Panc1 (cell line): Measurements from ENCODE around the gene WARS2. TPM values are rescaled to one million over a fixed set of nuclear protein-coding genes. Genes with fewer than 3 reads are reported as not detected.
A peak's percentile ranks its signal among the peaks of the same experiment; 100 is the strongest.

Experiments
- ATAC-seq: fragments of 200-7000 bp; cut with Tn5 transposase; 2 replicates; pipeline ENCODE4 v1.9.1; 2020; ENCODE audit warnings: mild to moderate bottlenecking, moderate library complexity
- BruUV-seq: library from RNA; stranded (reverse); fragments of 400-500 nt; replicated peaks from 2 replicates; lab custom pipeline; 2021; lab: Mats Ljungman, UMichigan
- CTCF ChIA-PET: fragments of 300-600 bp; sonication (Branson Sonifier 250); formaldehyde crosslinking; loops from one replicate; lab custom pipeline; 2022; ENCODE audit warnings: antibody characterized with exemption; lab: Charles Lee
- POLR2A ChIA-PET: fragments of 300-600 bp; sonication (Branson Sonifier 250); formaldehyde crosslinking; loops from one replicate; lab custom pipeline; 2022; ENCODE audit warnings: antibody characterized with exemption; lab: Charles Lee
- DNase-seq: peaks from one replicate; pipeline ENCODE4 v3.0.0-alpha.2; 2010; ENCODE audit warnings: low read depth, low spot score
- H3K27ac ChIP-seq: 2 replicates; pipeline ENCODE4 v1.5.1; 2011; ENCODE audit warnings: mild to moderate bottlenecking, low read length, inconsistent platforms
- H3K27me3 ChIP-seq: fragments of 200-500 bp; sonication (Bioruptor generic); 2 replicates; pipeline ENCODE4 v1.6.0; 2014; ENCODE audit warnings: low read length, inconsistent platforms; ENCODE audit not compliant: control insufficient read depth, insufficient read depth
- H3K36me3 ChIP-seq: fragments of 200-500 bp; sonication (Bioruptor generic); 2 replicates; pipeline ENCODE4 v1.5.1; 2014; ENCODE audit warnings: inconsistent platforms, mild to moderate bottlenecking, low read length, moderate library complexity; ENCODE audit not compliant: control insufficient read depth, insufficient read depth
- H3K4me1 ChIP-seq: 2 replicates; pipeline ENCODE4 v1.5.1; 2011; ENCODE audit warnings: inconsistent platforms, mild to moderate bottlenecking, low read length, moderate library complexity; ENCODE audit not compliant: control insufficient read depth, insufficient read depth
- H3K4me3 ChIP-seq, 2 experiments: 2 replicates each; pipeline ENCODE4 v1.5.1; 2011 to 2012; ENCODE audit warnings: low read depth in 2 of 2, low read length in 2 of 2, mild to moderate bottlenecking in 2 of 2, inconsistent platforms in 1 of 2, moderate library complexity in 1 of 2
- H3K9me3 ChIP-seq: fragments of 200-500 bp; sonication (Bioruptor generic); 2 replicates; pipeline ENCODE4 v1.5.1; 2014; ENCODE audit warnings: low read depth, mild to moderate bottlenecking, inconsistent platforms, low read length, moderate library complexity; ENCODE audit not compliant: control insufficient read depth, insufficient read depth
- POLR2AphosphoS5 ChIP-seq: IDR thresholded peaks from 2 replicates; pipeline ENCODE4 v1.6.1; 2012; ENCODE audit warnings: mild to moderate bottlenecking, low read depth, low read length, moderate library complexity
- SIN3A ChIP-seq: IDR thresholded peaks from 2 replicates; pipeline ENCODE4 v1.6.1; 2012; ENCODE audit warnings: low read depth, mild to moderate bottlenecking, low read length, moderate library complexity, borderline replicate concordance; ENCODE audit not compliant: insufficient read depth
- TCF7L2 ChIP-seq: IDR thresholded peaks from 2 replicates; pipeline ENCODE4 v1.6.1; 2011; ENCODE audit warnings: mild to moderate bottlenecking, low read depth, low read length, inconsistent platforms
- in situ Hi-C: cut with HindIII; loops from 2 replicates; pipeline ENCODE4 v1.10.0; 2016; ENCODE audit warnings: low sequenced_read_pairs, low pct_unique_long_range_greater_than_20kb
- intact Hi-C: fragments of 100-400 bp; cut with micrococcal nuclease; formaldehyde crosslinking; loops from one replicate; pipeline ENCODE4 v1.10.0; 2022; ENCODE audit not compliant: unreplicated experiment
- total RNA-seq: library from RNA; stranded (reverse); gene quantifications from one replicate; pipeline ENCODE4 v1.2.1, GENCODE V29; 2021; ENCODE audit not compliant: unreplicated experiment
- TF ChIP-seq, protein P1 (sequence below): fragments of 450-650 bp; IDR thresholded peaks from 2 replicates; pipeline ENCODE4 v1.5.1; 2017; ENCODE audit warnings: mild to moderate bottlenecking
- TF ChIP-seq, protein P2 (sequence below), 2 experiments: IDR thresholded peaks; 2 replicates each; pipeline ENCODE4 v1.6.1; 2011 to 2012; ENCODE audit warnings: low read depth in 2 of 2, control low read depth in 1 of 2, low read length in 1 of 2, mild to moderate bottlenecking in 1 of 2, moderate library complexity in 1 of 2; ENCODE audit not compliant: insufficient read depth in 1 of 2

Gene WARS2
- total RNA-seq, 1 experiment from 2014 or later = 6.6 TPM

DNA sequence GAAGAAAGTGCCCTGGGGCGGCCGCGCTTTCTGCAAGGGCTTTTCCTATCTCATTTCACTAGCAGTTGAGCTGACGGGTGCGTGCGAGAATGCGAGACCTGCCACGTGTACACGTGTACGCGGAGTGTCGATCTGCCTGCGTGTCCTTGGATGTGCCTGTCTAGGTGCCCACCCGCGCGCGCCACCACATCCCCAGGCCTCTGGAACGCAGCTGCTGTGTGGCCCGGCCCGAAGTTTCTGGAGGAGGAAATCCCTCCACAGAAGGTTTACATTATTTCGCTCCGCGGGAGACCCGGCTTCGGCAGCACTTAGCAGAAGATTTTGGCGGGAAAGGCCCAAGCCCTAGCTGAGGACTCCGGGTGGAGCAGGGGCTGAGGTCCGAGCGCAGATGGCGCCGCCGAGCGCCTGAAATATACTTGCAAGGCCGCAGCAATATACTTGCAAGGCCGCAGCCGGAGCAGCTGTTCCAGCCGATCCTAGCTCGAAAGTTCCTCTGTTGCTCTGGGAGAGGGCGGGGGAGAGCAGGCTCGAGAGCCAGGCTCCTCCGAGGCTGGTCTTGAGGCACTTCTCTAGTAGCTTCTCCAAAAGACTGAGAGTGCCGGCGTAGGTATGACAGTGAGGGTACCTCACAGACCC is 156.2 kb downstream of the WARS2 start:
- TF ChIP-seq TCF7L2 = no peak
- TF ChIP-seq, protein P1, sequence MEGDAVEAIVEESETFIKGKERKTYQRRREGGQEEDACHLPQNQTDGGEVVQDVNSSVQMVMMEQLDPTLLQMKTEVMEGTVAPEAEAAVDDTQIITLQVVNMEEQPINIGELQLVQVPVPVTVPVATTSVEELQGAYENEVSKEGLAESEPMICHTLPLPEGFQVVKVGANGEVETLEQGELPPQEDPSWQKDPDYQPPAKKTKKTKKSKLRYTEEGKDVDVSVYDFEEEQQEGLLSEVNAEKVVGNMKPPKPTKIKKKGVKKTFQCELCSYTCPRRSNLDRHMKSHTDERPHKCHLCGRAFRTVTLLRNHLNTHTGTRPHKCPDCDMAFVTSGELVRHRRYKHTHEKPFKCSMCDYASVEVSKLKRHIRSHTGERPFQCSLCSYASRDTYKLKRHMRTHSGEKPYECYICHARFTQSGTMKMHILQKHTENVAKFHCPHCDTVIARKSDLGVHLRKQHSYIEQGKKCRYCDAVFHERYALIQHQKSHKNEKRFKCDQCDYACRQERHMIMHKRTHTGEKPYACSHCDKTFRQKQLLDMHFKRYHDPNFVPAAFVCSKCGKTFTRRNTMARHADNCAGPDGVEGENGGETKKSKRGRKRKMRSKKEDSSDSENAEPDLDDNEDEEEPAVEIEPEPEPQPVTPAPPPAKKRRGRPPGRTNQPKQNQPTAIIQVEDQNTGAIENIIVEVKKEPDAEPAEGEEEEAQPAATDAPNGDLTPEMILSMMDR = no peak
- TF ChIP-seq POLR2AphosphoS5 = no peak
- TF ChIP-seq, protein P2, sequence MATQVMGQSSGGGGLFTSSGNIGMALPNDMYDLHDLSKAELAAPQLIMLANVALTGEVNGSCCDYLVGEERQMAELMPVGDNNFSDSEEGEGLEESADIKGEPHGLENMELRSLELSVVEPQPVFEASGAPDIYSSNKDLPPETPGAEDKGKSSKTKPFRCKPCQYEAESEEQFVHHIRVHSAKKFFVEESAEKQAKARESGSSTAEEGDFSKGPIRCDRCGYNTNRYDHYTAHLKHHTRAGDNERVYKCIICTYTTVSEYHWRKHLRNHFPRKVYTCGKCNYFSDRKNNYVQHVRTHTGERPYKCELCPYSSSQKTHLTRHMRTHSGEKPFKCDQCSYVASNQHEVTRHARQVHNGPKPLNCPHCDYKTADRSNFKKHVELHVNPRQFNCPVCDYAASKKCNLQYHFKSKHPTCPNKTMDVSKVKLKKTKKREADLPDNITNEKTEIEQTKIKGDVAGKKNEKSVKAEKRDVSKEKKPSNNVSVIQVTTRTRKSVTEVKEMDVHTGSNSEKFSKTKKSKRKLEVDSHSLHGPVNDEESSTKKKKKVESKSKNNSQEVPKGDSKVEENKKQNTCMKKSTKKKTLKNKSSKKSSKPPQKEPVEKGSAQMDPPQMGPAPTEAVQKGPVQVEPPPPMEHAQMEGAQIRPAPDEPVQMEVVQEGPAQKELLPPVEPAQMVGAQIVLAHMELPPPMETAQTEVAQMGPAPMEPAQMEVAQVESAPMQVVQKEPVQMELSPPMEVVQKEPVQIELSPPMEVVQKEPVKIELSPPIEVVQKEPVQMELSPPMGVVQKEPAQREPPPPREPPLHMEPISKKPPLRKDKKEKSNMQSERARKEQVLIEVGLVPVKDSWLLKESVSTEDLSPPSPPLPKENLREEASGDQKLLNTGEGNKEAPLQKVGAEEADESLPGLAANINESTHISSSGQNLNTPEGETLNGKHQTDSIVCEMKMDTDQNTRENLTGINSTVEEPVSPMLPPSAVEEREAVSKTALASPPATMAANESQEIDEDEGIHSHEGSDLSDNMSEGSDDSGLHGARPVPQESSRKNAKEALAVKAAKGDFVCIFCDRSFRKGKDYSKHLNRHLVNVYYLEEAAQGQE (IDR thresholded peaks at IDR 0.05; ENCODE audit: insufficient read depth in 1 of 2, low read depth in 2 of 2, low read length in 1 of 2) = no peak
- no peak for TF ChIP-seq SIN3A
- Histone ChIP-seq H3K4me1 (0 out of 2 replicates have a peak, but pooled peaks cover 5% of the 10 kb centered on the region), H3K4me3 (peak overlapping the region in 1 of 2 experiments; percentile 27; a peak in 2 of 4 replicates), H3K27me3 (no peaks in the 10 kb centered on the region; the same call in 1 of the 2 replicates), H3K27ac (no peak overlapping the region), H3K36me3 (no peaks in the 10 kb centered on the region), H3K9me3 (no peaks in the 10 kb centered on the region)
- in situ Hi-C loops = no loop called here
- POLR2A ChIA-PET = no interaction called here
- CTCF ChIA-PET = no interaction called here
- intact Hi-C loops = no loop called here
- BruUV-seq = no TSS peak
- DNase-seq = no peak
- no peak for ATAC-seq

DNA sequence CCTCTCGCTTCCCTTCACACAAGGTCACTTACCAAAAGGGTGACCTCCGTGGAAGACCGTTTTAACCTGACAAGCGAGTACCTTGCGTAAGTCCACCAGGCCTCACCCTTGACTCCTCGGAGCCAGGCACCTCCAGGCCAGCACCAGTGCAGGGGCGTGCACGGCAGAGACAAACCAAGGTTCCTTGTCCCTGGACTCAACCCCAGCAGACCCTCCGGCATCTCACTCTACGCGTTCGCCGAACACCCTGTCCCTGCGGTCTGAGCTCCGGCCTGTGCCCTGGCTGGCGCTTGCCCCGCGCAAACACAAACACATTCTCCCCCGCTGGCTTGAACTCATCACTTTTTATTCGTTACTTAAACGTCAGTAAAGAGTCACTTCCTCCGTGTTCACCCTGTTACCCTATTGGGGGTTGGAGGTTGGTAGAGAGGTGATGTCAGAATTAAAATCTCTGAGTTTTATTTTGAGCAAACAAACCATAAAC is 156.9 kb downstream of the WARS2 start:
- Histone ChIP-seq H3K27ac (no peak overlapping the region), H3K9me3 (no peaks in the 10 kb centered on the region), H3K36me3 (no peaks in the 10 kb centered on the region), H3K4me1 (0 out of 2 replicates have a peak, but pooled peaks cover 5% of the 10 kb centered on the region), H3K4me3 (no peak overlapping the region), H3K27me3 (no peaks in the 10 kb centered on the region; the same call in 1 of the 2 replicates)
- DNase-seq (no peak), ATAC-seq (no peak)
- in situ Hi-C loops (no loop called here), intact Hi-C loops (no loop called here)
- no TSS peak for BruUV-seq
- ChIA-PET POLR2A (no interaction called here), CTCF (no interaction called here)
- TF ChIP-seq SIN3A (no peak), TCF7L2 (no peak), POLR2AphosphoS5 (no peak)
- TF ChIP-seq, protein P2 (IDR thresholded peaks at IDR 0.05; ENCODE audit: insufficient read depth in 1 of 2, low read depth in 2 of 2, low read length in 1 of 2) = no peak
- TF ChIP-seq, protein P1 = no peak
